WERI-Rb-1 (cell line): ENCODE data around the gene EPB41L2.

Experiments used
- DNase-seq: peaks from one replicate; pipeline ENCODE4 v3.0.0-alpha.2; 2020
- H3K27ac ChIP-seq: fragments of 250-450 bp; sonication (Bioruptor Pico); 2 replicates; pipeline ENCODE4 v1.5.1; 2020; ENCODE audit warnings: mild to moderate bottlenecking, moderate library complexity
- H3K27me3 ChIP-seq: fragments of 250-450 bp; sonication (Bioruptor Pico); 2 replicates; pipeline ENCODE4 v1.5.1; 2021; ENCODE audit warnings: mild to moderate bottlenecking, low read depth, moderate library complexity; ENCODE audit not compliant: insufficient read depth, severe bottlenecking
- H3K36me3 ChIP-seq: fragments of 250-450 bp; sonication (Bioruptor Pico); 2 replicates; pipeline ENCODE4 v1.5.1; 2020; ENCODE audit warnings: mild to moderate bottlenecking, moderate library complexity
- H3K4me3 ChIP-seq: 2 replicates; pipeline ENCODE4 v1.5.1; 2011; ENCODE audit warnings: low read depth, mild to moderate bottlenecking, control low read depth, low read length
- H3K9me3 ChIP-seq: fragments of 250-450 bp; sonication (Bioruptor Pico); 2 replicates; pipeline ENCODE4 v1.5.1; 2021; ENCODE audit warnings: mild to moderate bottlenecking, moderate library complexity; ENCODE audit not compliant: severe bottlenecking
- TF ChIP-seq, protein P1 (sequence below): IDR thresholded peaks from 2 replicates; pipeline ENCODE4 v1.5.1; 2011; ENCODE audit warnings: low read depth, mild to moderate bottlenecking, control low read depth, inconsistent platforms, low read length

The EPB41L2 gene

DNA sequence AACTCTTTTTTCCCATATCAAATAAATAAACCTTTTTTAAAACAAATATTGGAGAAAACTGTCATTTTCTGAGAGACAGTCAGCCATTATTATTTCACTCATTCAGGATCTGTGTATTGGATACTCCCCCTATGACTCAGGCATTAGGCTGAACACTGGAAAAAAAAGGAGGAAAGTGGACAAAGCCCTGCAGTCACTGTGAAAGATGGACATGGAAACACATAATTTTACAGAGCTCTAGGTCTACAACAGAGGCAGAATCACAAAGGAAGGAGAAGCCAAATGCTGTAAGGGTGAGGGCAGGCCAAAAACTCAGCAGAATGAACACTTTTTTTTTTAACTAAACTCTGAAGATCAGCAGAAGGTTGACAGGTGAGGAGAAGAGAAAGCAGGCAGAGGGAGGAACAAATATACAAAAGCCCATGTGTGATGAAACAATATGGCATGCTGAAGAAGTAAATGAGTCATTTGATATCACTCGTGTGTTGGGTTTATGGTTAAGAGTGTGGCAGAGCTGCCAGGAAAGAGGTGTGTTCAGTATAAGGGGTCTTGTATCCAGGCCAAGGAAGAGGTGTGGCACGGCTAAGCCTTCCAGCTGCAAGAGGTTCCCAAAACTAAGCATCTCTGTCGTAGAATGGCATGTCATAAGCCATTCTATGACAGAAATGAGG is 39.1 kb downstream of the EPB41L2 start:
- H3K36me3 ChIP-seq = no peaks in the 10 kb centered on the region
- H3K27me3 ChIP-seq = no peaks in the 10 kb centered on the region
- TF ChIP-seq, protein P1, sequence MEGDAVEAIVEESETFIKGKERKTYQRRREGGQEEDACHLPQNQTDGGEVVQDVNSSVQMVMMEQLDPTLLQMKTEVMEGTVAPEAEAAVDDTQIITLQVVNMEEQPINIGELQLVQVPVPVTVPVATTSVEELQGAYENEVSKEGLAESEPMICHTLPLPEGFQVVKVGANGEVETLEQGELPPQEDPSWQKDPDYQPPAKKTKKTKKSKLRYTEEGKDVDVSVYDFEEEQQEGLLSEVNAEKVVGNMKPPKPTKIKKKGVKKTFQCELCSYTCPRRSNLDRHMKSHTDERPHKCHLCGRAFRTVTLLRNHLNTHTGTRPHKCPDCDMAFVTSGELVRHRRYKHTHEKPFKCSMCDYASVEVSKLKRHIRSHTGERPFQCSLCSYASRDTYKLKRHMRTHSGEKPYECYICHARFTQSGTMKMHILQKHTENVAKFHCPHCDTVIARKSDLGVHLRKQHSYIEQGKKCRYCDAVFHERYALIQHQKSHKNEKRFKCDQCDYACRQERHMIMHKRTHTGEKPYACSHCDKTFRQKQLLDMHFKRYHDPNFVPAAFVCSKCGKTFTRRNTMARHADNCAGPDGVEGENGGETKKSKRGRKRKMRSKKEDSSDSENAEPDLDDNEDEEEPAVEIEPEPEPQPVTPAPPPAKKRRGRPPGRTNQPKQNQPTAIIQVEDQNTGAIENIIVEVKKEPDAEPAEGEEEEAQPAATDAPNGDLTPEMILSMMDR = no peak
- H3K4me3 ChIP-seq = no peak overlapping the region
- DNase-seq = no peak
- H3K27ac ChIP-seq = no peak overlapping the region
- H3K9me3 ChIP-seq = no peaks in the 10 kb centered on the region

DNA sequence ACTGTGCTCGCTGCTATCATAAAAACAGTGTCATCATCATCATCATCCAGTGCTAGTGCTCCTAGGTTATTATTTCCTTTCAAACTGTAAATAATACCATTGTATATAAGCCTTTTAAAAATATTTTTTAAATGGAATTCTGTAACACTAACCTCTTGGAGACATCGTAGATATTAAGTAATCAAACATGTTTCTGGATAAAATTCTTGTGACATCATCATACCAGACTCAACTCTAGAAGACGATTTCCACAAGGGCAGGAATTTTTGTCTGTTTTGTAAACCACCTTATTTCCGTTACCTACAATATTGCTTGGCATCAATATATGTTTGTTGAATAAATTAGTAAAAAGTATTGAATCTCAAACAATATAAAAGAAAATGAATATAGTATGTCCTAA is 40.4 kb downstream of the EPB41L2 start:
- H3K36me3 ChIP-seq = no peaks in the 10 kb centered on the region
- no peaks in the 10 kb centered on the region for H3K27me3 ChIP-seq
- H3K9me3 ChIP-seq = no peaks in the 10 kb centered on the region
- no peak overlapping the region for H3K27ac ChIP-seq
- no peak for DNase-seq
- H3K4me3 ChIP-seq = no peak overlapping the region
- TF ChIP-seq, protein P1 = no peak

DNA sequence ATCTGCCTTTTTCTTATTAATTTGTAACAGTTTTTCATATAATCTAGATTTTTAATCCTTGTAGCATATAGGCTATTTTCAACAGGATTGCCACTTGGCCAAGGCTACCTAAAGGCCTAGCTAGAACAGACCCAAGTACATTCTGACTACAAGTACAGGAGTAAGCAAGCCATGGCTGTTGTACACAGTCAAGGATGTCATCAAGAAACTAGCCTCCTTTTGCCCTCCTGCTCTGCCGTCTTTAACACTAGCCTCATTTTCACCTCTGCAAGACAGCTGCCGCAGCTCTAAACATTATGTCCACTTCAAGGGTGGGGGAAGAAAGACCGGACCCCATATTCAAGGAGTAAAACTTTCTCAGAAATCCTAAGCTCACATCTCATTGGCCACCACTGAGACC is 45.1 kb downstream of the EPB41L2 start:
- Histone ChIP-seq H3K36me3 (no peaks in the 10 kb centered on the region), H3K4me3 (no peak overlapping the region), H3K27ac (no peak overlapping the region), H3K9me3 (no peaks in the 10 kb centered on the region), H3K27me3 (no peaks in the 10 kb centered on the region)
- TF ChIP-seq, protein P1 = no peak
- no peak for DNase-seq

DNA sequence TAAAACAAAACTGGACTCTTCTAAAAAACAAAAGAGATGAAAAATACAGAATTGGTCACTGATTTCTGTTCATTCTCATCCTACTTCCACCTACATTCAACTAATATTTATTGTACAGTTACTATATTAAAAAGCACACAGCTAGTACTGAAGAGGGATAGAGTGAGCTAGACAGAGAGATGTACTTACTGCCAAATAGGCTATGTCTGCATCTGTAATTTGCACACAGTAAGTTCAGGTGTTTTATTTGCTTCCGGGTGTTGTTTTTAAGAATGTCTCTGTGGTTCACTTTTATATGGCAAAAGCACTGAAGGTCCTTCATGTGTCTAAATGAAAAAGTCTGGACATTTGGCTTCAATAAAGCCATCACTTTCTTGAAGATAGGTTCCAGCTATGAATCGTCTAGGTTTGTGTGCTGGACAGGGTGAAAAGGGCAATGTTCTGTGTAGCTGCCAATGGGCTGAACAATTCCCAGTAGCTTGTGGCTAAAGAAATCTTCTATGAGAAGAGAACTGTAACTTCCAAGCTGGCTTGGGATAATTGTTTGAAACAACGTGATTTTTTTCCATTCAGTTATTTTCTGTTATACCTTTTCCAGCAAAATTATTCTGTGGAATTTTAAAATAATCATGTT is 47.3 kb downstream of the EPB41L2 start:
- Histone ChIP-seq H3K9me3 (no peaks in the 10 kb centered on the region), H3K27me3 (no peaks in the 10 kb centered on the region), H3K36me3 (no peaks in the 10 kb centered on the region), H3K27ac (no peak overlapping the region), H3K4me3 (no peak overlapping the region)
- no peak for DNase-seq
- TF ChIP-seq, protein P1 = no peak

DNA sequence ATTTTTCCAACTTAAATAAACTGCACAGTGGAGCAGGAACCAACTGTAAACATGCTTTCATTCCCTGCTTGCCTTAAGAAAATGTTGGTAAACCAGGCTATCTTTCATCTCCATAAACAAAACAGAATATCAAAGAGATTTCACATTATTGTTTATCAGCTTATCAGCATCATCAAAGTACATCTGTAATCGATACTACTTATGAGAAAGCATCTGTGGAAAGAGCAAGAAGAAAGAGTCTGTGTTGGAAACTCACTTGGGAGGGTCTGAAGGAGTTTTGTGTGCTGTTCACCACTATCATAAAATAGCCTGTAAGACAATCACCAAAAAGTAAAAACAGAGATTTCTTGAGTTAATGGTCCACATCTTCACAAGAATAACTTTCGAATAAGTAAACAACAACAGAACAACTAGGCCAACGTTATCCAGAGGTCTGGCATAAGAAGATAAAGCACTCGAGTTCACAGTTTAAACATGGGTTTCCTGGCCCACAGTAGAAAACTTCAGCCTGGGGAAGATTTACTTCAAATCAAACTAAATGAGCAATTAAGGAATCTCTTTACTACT is 47.9 kb downstream of the EPB41L2 start:
- no peak for DNase-seq
- Histone ChIP-seq H3K27ac (no peak overlapping the region), H3K4me3 (no peak overlapping the region), H3K27me3 (no peaks in the 10 kb centered on the region), H3K9me3 (no peaks in the 10 kb centered on the region), H3K36me3 (no peaks in the 10 kb centered on the region)
- TF ChIP-seq, protein P1 = no peak
